Activated T-cell treated with anti-CD3 and anti-CD28 coated beads, Interleukin-2, amount 50 U/mL, for 4 hours (primary cell): ENCODE results near the gene SELENOI. TPM values are rescaled to one million over a fixed set of nuclear protein-coding genes. Genes with fewer than 3 reads are reported as not detected.
"Not testable (repeated sequence)": the region's sequence is repeated elsewhere in the genome, so short reads cannot be mapped to it uniquely, and the experiment has no call there.

Source experiments
- ATAC-seq, 2 donors: fragments of 200-7000 bp; cut with Tn5 transposase; one replicate each; pipeline ENCODE4 v1.10.0; 2021
- DNase-seq: peaks from one replicate; pipeline ENCODE4 v3.0.0-alpha.2; 2020
- H3K27me3 Mint-ChIP-seq: one replicate; pipeline ENCODE4 v1.8.0; 2021; ENCODE audit warnings: low read depth, mixed read lengths
- H3K36me3 Mint-ChIP-seq: one replicate; pipeline ENCODE4 v1.8.0; 2022; ENCODE audit warnings: mixed read lengths; ENCODE audit not compliant: insufficient read depth
- H3K4me1 Mint-ChIP-seq: one replicate; pipeline ENCODE4 v1.8.0; 2021; ENCODE audit warnings: low read depth, mixed read lengths
- H3K4me3 Mint-ChIP-seq: one replicate; pipeline ENCODE4 v1.8.0; 2021; ENCODE audit warnings: mild to moderate bottlenecking, moderate library complexity, mixed read lengths
- H3K9me3 Mint-ChIP-seq: one replicate; pipeline ENCODE4 v1.8.0; 2021; ENCODE audit warnings: mixed read lengths
- total RNA-seq, 3 donors: library from RNA; stranded (reverse); gene quantifications; one replicate each; pipeline ENCODE4 v1.2.1, GENCODE V29; 2021

Gene SELENOI
- total RNA-seq, 3 donors from 2014 or later: 73.5 to 76.2 (median 76.0) TPM

DNA sequence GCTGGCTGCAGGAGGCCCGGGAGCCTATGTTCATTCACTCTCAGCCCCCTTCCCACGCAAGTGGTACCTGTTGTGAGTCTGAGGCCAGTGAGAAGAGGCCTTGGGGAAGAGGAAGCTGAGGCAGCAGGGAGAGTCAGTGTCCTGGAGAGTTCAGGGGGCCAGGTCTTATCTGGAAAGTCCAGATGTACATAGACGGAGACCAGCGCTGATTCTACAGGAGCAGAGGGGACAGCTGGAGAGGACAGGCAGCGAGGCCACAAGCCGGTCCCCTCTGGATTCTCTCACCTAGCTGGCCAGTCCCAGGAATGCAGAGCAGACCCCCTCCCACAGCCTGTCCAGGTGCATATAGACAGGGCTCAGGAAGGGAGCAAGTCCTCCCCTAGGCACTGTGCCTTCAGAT lies 29.1 kb upstream of the SELENOI start:
- ATAC-seq: no peak
- H3K9me3 Mint-ChIP-seq: no peaks in the 10 kb centered on the region

DNA sequence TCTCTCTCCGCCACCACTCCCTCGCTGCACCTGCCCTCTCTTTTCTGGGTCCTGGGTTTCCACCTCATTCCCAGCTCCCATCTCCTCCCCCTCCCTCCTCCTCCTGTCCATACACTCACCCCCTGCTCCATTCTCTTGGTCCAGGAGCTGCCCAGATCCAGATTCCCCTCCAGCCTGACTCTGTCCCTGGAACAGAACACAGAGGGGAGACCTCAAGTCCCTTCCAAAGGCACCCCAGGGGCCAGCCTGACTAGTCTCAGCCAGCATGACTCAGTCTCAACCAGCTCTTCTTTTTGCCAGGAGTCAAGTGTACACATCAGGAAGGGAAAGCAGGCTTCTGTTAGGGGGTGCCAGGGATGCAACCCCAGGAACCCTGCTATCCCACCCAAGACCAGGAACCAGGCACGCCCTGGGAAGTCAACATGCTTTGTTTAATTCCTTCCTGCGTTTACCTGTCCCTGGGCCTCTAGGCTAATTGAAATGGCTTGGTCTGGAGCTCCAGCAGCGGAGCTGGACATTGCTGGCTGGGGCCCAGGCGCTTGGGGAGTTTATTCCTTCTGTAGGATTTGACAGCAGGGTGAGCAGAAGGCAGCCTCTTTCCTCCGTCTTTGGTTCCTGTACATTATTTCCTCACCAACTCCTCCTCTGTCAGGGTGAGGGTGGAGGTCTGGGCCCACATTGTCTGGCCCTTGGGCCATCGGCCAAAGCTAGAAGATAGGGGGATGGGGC lies 28.4 kb upstream of the SELENOI start:
- ATAC-seq (no peak), DNase-seq (no peak)
- Mint-ChIP-seq H3K9me3 (no peaks in the 10 kb centered on the region), H3K4me1 (no peaks in the 10 kb centered on the region), H3K4me3 (no peak overlapping the region), H3K27me3 (no peaks in the 10 kb centered on the region), H3K36me3 (no peaks in the 10 kb centered on the region)

More for the DNA sequence above, 29.1 kb upstream of the SELENOI start:
- DNase-seq: no peak
- Mint-ChIP-seq H3K4me1 (no peaks in the 10 kb centered on the region), H3K27me3 (no peaks in the 10 kb centered on the region), H3K4me3 (no peak overlapping the region), H3K36me3 (no peaks in the 10 kb centered on the region)

DNA sequence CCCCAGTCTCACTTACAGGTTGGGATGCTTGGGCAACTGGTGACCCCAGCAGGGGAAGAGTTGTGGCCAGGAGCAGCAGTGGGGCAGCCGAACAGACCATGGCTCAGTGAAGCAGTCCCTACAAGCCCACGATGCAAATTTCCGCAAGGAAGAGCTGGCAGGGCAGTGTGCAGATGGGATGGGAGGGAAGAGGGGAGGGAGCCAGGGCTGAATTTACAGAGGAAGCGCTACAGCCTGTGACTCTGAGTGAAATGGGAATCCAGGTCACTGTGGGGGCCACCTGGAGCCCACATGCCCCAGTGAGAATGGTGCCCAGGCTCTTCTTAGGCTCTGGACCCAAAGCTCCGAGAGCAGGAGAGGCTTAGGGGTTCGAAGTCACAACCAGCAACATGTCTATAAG lies 27.0 kb upstream of the SELENOI start:
- H3K36me3 Mint-ChIP-seq: no peaks in the 10 kb centered on the region
- no peak overlapping the region for H3K4me3 Mint-ChIP-seq
- no peaks in the 10 kb centered on the region for H3K4me1 Mint-ChIP-seq
- ATAC-seq (no peak), DNase-seq (no peak)
- no peaks in the 10 kb centered on the region for H3K9me3 Mint-ChIP-seq
- H3K27me3 Mint-ChIP-seq: no peaks in the 10 kb centered on the region

DNA sequence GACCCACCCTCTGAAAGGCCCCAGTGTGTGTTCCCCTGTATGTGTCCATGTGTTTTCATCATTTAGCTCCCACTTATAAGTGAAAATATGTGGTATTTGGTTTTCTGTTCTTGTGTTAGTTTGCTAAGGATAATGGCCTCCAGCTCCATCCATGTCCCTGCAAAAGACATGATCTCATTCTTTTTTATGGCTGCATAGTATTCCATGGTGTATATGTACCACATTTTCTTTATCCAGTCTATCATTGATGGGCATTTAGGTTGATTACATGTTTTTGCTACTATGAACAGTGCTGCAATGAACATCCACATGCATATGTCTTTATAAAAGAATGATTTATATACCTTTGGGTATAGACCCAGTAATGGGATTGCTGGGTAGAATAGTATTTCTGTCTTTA lies 21.5 kb upstream of the SELENOI start:
- H3K36me3 Mint-ChIP-seq, H3K27me3 Mint-ChIP-seq, ATAC-seq, DNase-seq, H3K4me1 Mint-ChIP-seq, H3K4me3 Mint-ChIP-seq, H3K9me3 Mint-ChIP-seq: not testable (repeated sequence)

DNA sequence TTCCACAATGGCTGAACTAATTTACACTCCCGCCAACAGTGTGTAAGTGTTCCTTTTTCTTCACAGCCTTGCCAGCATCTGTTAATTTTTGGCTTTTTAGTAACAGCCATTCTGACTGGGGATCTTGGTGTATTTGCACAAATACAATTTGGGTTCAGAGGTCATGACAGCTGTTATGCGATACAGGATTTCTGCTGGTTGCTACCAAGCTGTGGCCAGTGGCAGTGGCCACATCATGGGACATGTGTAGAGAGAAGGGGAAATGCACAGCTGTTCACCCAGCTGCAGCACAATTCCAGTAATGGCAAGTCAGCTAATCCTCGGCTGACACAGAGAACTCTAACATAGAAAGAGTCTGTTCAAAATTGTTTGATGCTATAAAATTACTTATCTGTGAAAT lies 21.0 kb upstream of the SELENOI start:
- Mint-ChIP-seq H3K4me1 (peaks cover 3% of the 10 kb centered on the region), H3K36me3 (peaks cover 5% of the 10 kb centered on the region), H3K4me3 (no peak overlapping the region), H3K27me3 (no peaks in the 10 kb centered on the region), H3K9me3 (no peaks in the 10 kb centered on the region)
- ATAC-seq: no peak
- no peak for DNase-seq

DNA sequence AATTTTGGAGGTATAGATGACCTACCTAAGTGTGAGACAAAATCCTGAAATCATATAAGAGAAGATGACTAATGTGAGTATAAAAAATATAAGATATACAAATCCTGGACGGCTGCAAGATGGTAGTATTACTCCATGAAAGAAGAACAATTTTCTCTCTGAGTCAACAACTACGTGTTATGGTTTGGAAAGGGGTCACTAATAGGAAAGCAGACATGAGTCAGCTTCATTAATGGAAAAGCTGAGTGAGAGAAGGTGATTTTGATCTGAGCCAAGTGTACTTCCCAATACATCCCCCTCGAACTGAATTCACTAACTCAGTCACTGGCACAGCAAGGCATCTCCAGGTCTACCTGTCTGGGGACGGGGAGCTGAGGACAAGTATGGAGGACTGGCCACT lies 20.1 kb upstream of the SELENOI start:
- Mint-ChIP-seq H3K4me1 (peaks cover 8% of the 10 kb centered on the region), H3K27me3 (no peaks in the 10 kb centered on the region), H3K36me3 (peaks cover 5% of the 10 kb centered on the region), H3K4me3 (no peak overlapping the region), H3K9me3 (no peaks in the 10 kb centered on the region)
- DNase-seq: no peak
- ATAC-seq: no peak

DNA sequence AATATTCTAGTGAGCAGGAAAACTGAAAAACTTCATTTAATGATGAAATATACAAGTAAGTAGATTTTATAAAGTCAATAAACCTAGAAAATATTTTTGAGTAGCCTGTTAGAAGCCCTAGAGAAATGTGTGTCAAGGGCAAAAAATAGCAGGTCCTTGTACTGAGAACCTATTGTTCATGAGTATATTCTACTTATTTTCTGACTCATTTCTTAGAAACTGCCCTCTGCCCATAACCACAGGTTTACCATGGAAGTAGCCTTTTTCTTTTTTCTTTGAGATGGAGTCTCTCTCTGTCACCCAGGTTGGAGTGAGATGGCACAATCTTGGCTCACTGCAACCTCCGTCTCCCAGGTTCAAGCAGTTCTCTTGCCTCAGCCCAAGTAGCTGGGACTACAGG lies 19.4 kb upstream of the SELENOI start:
- H3K9me3 Mint-ChIP-seq: no peaks in the 10 kb centered on the region
- H3K36me3 Mint-ChIP-seq: peaks cover 5% of the 10 kb centered on the region
- H3K4me1 Mint-ChIP-seq: peaks cover 8% of the 10 kb centered on the region
- no peak for DNase-seq
- no peak overlapping the region for H3K4me3 Mint-ChIP-seq
- no peak for ATAC-seq
- H3K27me3 Mint-ChIP-seq: no peaks in the 10 kb centered on the region

DNA sequence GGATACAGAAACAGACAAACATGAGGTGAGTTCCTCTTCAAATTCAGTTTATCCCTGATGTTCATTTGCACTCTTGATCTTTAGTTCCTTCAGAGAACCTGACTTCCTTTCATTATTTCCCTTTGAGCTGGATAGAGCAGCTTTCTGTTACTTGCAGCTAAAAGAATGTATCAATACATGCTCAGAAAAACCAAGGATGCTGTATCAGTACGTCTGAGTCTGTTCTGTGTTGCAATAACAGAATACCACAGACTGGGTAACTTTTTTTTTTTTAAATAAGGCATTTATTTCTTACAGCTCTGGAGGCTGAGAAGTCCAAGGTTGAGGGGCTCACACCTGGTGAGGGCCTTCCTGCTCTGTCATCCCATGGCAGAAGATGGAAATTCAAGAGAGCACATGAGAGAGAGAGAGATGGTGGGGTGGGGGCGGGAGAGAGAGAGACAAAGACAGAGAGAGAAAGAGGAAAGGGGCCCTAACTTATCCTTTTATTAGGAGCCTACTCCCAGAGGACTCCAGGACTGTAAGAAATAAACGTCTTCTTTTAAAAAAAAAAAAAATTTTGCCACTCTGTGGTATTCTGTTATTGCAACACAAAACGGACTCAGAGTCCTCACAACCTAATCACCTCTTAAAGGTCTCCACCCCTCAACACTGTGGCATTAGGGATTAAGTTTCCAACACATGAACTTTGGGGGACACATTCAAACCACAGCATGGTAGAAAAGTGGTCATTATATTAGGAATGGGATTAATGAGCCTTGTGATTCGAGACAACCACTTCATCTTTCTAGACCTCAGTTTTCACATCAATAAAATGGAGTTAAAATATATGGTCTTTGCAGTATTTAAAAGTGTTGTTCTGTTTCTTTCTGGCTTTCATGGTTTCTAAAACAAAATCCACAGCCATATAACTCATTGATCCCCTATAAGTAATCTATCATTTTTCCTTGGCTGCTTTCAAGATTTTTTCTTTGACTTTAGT lies 18.4 kb upstream of the SELENOI start:
- Mint-ChIP-seq H3K4me3 (no peak overlapping the region), H3K9me3 (no peaks in the 10 kb centered on the region), H3K36me3 (peaks cover 5% of the 10 kb centered on the region), H3K4me1 (peaks cover 8% of the 10 kb centered on the region), H3K27me3 (no peaks in the 10 kb centered on the region)
- ATAC-seq (no peak), DNase-seq (no peak)

DNA sequence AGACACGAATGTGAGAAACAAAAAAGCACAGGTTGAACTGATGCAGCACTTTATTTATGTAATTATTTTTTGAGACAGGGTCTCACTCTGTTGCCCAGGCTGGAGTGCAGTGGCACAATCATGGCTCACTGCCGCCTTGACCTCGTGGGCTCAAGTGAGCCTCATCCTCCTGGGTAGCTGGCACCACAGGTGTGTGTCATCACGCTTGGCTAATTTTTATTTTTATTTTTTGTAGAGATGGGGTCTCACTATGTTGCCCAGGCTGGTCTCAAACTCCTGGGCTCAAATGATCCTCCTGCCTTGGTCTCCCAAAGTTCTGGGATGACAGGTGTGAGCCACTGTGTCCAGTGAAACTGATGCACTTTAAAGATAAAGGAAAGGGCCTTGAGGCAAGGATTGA lies 16.9 kb upstream of the SELENOI start:
- DNase-seq, H3K4me1 Mint-ChIP-seq, H3K36me3 Mint-ChIP-seq, ATAC-seq, H3K9me3 Mint-ChIP-seq, H3K4me3 Mint-ChIP-seq, H3K27me3 Mint-ChIP-seq: not testable (repeated sequence)

DNA sequence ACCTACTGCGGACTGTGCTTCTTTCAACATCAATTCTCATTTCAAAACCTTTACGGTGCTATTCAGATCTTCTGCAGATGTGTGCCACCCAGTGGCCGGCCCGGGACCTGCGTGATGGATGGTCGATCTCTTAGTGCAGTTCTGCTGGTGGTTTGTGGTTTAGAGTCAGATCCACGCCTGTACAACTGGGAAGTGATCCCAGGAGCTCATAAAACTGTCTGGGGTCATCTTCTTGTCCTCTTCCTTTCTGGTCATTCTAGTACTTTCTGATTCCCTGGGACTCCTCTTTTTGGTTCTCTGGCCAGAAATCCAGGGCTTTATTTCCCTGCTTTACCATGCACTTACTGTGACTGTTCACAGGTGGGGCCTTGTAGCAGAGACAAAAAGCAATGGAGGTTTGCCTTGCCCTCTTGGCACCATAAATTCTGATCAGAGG lies 15.8 kb upstream of the SELENOI start:
- ATAC-seq: peak; percentile 98 to 99
- no peak overlapping the region for H3K4me3 Mint-ChIP-seq

DNA sequence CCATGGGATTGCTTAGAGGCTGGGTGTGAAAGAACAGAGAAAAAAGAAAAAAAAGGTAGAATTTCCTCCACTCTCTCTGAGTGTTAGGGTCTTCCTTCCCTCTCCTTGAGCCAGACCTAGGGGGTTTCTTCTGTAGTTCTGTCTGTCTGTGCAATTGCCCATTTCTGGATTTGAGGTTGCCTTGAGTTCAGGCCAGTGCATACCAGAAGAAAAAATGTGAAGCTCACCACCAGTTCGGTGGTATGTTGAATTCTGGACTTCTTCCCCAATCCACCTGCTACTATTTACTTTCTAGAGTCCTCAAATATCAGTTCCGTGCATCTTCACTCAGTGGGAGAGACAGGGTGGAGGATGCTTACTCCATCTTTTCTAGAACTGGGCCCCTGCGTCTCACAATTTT lies 15.3 kb upstream of the SELENOI start:
- H3K9me3 Mint-ChIP-seq: no peaks in the 10 kb centered on the region
- H3K27me3 Mint-ChIP-seq: no peaks in the 10 kb centered on the region
- peaks cover 8% of the 10 kb centered on the region for H3K4me1 Mint-ChIP-seq
- no peak for ATAC-seq
- H3K4me3 Mint-ChIP-seq: no peak overlapping the region
- no peak for DNase-seq
- no peaks in the 10 kb centered on the region for H3K36me3 Mint-ChIP-seq

More for the DNA sequence above, 15.8 kb upstream of the SELENOI start:
- Mint-ChIP-seq H3K36me3 (no peaks in the 10 kb centered on the region), H3K9me3 (no peaks in the 10 kb centered on the region), H3K27me3 (no peaks in the 10 kb centered on the region), H3K4me1 (peaks cover 8% of the 10 kb centered on the region)
- DNase-seq: peak; percentile 78

DNA sequence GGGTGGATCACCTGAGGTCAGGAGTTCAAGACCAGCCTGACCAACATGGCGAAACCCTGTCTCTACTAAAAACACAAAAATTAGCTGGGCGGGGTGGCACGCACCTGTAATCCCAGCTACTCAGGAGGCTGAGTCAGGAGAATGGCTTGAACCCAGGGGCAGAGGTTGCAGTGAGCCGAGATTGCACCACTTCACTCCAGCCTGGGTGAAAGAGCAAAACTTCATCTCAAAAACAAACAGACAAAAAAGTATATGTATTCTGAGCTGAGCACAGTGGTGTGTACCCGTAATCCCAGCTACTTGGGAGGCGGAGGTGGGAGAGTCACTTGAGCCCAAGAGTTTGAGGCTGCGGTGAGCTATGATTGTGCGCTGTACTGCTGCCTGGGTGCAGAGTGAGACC lies 14.6 kb upstream of the SELENOI start:
- not testable (repeated sequence) for H3K36me3 Mint-ChIP-seq, H3K9me3 Mint-ChIP-seq, H3K4me3 Mint-ChIP-seq, DNase-seq, H3K27me3 Mint-ChIP-seq, ATAC-seq
- peaks cover 12% of the 10 kb centered on the region for H3K4me1 Mint-ChIP-seq

DNA sequence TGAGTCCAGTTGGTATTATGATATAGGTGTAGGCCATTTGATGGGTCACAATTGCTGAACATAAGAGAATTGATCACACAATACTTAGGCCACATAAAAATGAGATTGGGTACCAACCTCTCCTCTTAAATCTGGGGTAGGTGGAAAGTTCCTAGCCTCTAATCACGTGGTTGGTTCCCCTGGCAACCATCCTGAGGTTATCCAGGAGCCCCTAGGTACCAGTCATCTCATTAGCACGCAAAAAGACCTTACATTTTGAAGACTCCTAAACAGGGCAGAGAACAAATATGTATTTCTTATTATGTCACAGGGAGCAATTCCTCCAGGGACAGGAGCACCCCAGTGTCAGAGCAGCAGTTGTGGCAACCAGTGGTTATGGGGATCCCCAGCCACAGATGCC lies 12.7 kb upstream of the SELENOI start:
- Mint-ChIP-seq H3K9me3 (no peaks in the 10 kb centered on the region), H3K4me3 (no peak overlapping the region), H3K36me3 (no peaks in the 10 kb centered on the region), H3K4me1 (peaks cover 12% of the 10 kb centered on the region), H3K27me3 (no peaks in the 10 kb centered on the region)
- no peak for DNase-seq
- no peak for ATAC-seq

DNA sequence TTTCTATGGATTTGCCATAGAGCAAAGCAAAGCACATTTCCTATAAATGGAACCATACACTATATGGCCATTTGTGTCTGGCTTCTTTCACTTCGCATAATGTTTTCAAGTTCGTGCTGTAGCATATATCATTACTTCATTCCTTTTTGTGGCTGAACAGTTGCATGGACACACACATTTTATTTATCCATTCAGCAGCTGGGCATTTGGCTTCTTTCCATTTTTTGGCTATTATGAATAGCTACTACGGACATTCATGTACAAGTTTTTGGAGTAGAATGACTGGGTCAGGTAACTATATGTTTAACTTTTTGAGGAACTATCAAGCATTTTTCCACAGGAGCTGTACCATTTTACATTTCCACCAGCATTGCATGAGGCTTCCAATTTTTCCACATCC lies 10.7 kb upstream of the SELENOI start:
- Mint-ChIP-seq H3K27me3 (no peaks in the 10 kb centered on the region), H3K4me3 (no peak overlapping the region), H3K9me3 (no peaks in the 10 kb centered on the region), H3K4me1 (peaks cover 5% of the 10 kb centered on the region), H3K36me3 (no peaks in the 10 kb centered on the region)
- DNase-seq: no peak
- ATAC-seq: no peak

DNA sequence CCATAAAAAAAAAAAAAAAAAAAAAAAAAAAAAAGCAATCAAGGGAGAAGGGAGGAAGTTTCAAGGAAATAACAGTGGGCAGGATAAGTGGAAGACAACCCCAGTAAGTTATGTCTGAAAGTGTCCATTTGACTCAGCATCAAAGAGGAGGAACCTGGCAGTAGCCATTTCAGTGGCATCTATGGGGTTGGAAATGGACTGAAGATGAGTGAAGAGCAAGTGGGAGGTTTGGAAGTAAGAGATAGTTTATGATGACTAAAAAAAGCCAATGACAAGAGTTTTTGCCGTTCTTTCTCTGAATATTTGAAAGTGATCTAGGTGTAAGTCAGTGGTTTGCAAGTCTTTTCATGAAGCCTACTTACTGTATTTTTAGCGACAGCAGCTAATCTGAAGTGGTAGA lies 9.2 kb upstream of the SELENOI start:
- no peaks in the 10 kb centered on the region for H3K36me3 Mint-ChIP-seq
- ATAC-seq (peak in 1 of 2 donors; percentile 35), DNase-seq (no peak)
- H3K4me3 Mint-ChIP-seq: no peak overlapping the region
- H3K9me3 Mint-ChIP-seq: no peaks in the 10 kb centered on the region
- H3K4me1 Mint-ChIP-seq: peaks cover 5% of the 10 kb centered on the region
- H3K27me3 Mint-ChIP-seq: no peaks in the 10 kb centered on the region
